GM21526 (cell line): ENCODE measurements around the gene NKAIN2.
"Not testable (repeated sequence)": the region's sequence is repeated elsewhere in the genome, so short reads cannot be mapped to it uniquely, and the experiment has no call there.

ENCODE experiments used
- ATAC-seq: cut with Tn5 transposase; IDR thresholded peaks from one replicate; pipeline ENCODE4 v1.9.1; 2021; ENCODE audit warnings: moderate library complexity; ENCODE audit not compliant: unreplicated experiment, low FRiP score

NKAIN2 gene

DNA sequence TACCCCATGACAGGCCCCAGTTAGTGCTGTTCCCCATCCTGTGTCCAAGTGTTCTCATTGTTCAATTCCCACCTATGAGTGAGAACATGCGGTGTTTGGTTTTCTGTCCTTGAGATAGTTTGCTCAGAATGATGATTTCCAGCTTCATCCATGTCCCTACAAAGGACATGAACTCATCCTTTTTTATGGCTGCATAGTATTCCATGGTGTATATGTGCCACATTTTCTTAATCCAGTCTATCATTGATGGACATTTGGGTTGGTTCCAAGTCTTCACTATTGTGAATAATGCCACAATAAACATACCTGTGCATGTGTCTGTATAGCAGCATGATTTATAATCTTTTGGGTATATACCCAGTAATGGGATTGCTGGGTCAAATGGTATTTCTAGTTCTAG is 218.4 kb downstream of the NKAIN2 start:
- ATAC-seq: not testable (repeated sequence)

DNA sequence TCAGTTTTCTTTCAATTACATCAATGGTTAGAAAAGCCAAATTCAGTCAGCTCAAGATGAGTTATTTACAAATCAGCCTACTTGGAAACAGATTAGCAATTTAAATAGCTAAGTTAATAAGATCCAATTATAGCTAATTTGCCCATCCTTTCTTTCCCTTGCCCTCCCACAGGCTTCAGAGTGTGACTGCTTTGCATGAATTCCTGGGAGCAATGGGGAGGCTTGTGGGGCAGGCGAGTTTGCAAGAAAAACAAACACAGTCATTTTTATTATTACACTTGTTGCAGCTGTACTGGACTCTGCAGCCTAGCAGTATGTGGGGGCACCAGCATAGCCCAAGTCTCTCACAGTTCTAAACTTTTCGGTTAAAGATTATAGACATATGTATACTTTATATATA is 219.0 kb downstream of the NKAIN2 start:
- ATAC-seq: no peak

DNA sequence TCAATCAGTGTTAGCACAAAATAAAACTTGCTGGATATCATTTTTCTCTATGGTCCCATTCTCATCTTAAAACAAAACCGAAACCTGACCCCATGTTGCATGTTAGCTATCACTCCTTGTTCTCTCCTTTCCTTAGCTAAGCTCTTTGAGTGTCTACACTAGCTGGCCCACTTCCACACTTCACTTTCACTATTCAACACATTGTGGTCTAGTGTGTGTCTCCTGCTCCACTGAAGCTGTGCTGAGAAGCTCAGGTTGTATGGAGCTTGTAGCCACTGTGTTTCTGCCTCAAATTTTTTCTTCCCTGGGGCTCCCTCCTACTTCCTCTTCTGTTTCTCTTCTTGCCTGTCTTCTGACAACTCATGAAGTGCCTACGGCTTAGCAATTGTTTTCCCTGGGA is 223.0 kb downstream of the NKAIN2 start:
- no peak for ATAC-seq

DNA sequence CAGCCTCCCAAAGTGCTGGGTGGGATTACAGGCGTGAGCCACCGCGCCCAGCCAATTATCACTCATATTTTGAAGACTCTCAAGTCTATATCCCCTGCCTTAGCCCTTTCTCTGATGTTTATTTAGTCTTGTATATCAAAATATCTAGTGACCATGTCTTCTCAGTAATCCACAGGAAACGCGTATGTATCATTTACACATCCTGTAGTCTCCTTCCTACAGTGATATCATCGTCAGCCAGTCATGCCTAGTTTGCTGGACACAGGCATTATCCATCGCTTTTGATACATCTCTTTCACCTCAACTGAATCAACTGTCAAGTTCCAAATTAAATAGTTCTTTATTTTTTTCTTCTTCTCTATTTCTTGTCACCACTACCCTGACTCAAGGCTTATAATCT is 223.7 kb downstream of the NKAIN2 start:
- ATAC-seq: no peak

DNA sequence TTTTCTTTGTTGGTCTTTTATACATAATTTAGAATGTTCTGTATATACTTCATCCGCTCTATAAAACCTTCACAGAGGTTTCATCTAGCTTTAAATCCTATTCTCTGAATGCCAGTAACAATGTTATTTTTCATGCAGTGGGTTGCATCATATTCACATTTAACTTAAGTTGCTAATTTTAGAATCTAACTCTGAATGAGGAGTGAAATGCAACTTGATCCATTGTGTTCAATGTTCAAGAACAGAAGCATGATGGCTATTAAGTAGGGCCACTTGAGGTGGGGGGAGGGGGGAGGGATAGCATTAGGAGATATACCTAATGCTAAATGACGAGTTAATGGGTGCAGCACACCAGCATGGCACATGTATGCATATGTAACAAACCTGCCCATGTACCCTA is 224.5 kb downstream of the NKAIN2 start:
- no peak for ATAC-seq

DNA sequence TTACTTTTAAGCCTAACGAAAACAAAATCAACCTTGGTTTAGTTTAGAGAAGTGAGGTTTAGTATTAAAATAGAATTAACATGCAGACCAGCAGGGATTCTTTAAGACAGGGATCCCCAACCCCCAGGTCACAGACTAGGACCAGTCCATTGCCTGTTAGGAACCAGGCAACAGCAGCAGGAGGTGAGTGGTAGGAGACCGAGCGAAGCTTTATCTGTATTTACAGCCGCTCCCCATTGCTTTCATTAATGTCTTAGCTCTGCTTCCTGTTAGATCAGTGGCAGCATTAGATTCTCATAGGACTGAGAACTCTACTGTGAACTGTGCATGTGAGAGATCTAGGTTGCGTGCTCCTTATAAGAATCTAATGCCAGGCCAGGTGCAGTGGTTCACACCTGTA is 225.9 kb downstream of the NKAIN2 start:
- ATAC-seq: no peak

DNA sequence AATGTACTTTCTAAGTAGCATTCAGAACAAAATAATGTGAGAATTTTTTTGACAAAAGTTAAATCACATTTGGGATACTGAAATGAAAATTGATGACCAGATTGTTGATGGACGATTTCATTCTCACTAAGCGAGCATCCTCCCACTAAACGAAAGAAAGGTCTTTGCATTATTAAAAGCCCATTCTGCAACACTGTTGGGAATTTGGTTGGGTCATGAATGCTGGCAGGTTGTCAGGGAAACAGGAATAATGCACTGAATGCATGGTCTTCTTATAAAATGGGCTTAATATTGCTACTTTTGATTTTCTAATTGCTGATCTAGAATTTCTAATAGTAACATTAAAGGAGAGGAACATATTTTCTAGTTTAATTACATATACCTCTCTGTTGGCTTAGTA is 229.8 kb downstream of the NKAIN2 start:
- ATAC-seq: no peak

DNA sequence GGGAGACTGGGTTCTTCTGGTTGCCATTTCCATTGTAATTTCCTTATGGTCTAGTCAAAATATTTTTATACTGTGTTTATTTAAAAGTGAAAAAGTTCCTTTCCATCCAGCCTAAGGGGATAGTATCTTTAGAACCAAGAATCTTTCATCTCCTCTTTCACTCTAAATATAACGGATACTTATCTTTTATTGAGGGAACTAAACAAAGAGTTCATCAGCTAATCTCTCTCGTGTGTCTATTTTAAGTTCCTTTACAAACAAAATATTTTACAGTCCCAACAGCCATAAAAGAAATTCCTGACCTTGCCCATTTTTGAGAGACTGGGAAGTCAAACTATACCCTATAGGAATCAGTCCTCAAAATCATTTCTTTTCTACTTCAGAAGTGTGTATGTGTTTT is 232.7 kb downstream of the NKAIN2 start:
- no peak for ATAC-seq

DNA sequence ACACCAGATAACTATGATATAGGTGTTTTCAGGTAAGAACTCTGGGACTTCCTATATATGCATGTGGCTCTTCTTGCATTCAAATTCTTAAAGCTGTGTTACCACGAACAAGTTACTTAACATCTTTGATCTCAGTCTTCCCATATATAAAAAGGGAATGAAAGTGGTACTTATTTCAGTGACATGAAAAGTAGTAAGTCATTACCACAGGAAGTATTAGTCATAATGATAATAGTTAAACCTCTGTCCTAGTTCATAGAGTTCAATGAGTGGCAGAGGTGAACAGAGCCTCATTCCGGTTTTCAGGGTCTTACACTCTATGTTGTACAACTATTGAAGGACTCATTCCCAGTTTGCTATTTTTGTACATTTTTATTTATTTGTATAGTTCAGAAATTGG is 237.0 kb downstream of the NKAIN2 start:
- ATAC-seq: peak; percentile 88

DNA sequence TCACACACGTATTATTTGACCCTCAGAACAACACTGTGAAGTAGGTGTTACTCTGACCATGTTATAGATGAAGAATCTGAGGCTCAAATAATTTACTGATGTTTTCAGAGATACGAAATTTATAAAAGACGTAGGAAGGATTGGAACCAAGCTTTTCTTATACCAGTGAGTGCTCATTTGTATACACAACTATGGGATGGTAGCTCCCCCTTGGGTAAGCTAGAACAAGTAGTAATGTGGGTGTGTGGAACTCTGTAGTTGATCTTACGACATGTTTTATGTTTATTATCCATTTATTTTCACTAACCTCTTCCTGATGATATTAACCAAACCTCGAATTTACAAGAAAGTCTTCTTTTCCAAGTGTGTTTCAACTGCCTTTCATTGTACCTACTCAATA is 248.5 kb downstream of the NKAIN2 start:
- no peak for ATAC-seq

DNA sequence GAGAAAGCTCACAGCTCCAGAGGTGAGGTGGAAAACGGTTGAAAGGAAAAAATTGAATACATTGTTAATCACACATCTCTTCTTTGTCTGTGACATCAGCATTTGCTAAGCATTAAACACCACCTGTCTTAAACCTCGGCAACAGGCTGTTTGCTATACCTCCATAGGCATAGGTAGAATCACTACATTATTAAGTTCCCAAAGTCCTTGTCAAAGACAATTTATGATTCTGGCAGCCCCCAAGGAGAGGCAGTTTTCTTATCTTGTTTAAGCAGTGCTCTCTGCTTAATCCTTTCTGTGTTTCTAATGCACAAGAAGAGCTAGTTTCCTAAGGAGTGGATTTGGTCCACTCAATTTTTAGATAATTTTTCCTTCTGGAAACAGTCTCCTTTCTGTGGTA is 249.7 kb downstream of the NKAIN2 start:
- ATAC-seq: no peak

DNA sequence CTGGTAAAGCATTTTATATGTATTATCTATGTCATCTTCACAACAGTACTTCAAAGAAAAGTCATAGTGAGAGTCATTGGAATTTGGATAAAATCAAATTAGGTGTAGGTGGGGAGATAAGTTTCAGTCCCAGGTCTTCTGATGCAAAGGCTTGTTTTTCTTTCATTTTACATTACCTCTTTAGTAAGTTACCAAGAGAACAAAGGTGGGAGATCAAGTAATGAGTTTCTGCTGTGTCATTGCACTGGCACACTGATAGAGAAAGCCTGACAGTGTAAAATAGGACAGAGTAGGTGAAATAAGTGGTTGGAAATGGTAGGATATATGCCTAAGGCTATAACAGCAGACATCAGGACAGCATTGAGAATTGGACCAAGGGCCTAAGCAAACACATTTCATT is 250.4 kb downstream of the NKAIN2 start:
- no peak for ATAC-seq

DNA sequence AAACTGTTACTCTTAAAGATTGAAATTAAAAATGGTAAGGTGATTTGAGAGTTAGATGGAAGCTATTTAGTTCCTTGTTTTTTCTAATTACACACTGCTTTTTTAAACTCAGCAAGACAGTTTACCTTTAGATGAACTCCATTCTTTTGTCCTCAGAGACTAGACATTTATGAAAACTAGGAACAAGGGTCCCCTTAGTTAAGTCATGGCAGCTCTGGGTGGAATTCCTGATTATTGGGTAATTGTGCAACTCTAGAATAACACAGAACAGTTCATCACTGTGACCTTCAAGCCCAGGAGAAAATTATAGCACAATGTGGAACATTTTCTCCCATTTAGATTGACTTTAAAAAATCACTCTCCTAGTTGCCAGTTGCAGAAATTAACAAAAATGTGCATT is 251.7 kb downstream of the NKAIN2 start:
- ATAC-seq: no peak

DNA sequence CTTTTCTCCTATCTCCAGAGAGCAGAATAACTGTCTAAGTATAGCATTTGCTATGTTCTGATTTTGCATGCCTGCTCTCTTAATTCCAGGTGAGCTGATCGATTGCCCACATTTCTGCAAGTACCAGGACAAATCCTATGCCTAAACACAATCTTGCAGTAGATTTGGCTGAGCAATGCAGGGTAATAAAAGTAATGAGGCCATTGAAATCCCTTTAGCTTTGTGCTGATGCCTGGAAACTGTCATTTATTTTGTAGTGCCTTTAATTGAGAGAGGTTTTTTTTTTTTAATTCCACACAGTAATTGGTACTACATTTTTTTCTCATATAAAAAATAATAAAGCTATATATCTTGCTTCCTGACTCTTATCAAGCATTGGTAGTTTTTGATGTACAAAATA is 252.3 kb downstream of the NKAIN2 start:
- no peak for ATAC-seq

DNA sequence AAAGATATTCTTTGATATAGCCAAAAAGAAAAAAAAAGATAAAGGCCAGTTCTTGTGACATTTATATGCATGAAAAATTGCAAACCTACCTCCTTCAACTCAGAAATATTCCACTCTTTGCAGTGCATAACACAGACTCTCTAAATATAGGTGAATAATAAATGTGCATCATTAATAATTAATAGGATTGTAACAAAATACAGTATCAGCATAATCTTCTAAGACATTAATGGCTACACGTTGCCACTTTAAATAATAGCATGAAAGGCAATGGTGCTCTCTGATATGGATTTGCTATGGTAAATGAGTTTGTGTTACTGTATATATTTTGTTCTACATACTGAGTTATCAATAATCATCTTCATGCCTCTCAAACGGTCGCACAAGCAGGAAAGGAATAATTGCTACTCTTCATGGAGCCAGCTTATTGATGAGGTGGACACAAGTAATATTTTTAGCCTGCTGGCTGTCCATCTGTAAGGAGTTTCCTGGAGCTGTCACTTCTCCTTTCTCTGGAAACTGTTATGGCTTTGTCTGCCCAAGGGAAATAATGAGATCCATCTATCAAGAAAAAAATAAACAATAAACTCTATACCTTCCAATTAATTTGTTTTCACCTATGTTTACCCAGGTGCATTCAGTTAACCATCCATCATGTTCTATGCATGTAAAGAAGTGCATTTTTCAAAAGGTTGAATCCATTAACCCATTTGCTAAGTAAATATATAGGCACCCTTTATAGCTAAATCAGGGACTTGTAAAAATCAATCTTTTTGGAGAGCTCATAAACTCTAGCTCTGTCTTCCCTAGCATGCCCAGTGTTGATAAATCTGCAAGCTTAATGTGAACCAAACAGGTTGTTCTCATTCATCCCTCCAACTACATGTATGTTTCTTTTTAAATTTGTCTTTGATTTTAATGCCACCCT is 253.0 kb downstream of the NKAIN2 start:
- ATAC-seq: no peak

DNA sequence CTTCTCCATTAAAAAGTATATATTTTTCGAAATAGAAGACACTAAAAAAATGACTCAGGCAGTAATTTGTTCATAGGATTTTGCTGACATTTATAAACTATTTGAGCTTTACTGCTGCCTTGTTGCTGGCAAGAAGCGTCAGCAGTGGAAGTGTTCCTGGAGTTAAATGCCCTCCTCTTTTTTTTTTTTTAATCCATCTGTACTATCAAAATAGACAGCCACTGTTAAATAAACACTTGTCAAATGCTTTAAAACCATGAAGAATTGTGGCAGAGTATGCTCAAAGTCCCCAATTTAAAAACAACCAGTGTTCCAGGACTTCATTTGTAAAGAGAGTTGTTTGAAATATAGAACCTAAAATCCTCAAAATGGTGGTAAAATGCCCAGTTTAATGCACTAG is 253.8 kb downstream of the NKAIN2 start:
- no peak for ATAC-seq

DNA sequence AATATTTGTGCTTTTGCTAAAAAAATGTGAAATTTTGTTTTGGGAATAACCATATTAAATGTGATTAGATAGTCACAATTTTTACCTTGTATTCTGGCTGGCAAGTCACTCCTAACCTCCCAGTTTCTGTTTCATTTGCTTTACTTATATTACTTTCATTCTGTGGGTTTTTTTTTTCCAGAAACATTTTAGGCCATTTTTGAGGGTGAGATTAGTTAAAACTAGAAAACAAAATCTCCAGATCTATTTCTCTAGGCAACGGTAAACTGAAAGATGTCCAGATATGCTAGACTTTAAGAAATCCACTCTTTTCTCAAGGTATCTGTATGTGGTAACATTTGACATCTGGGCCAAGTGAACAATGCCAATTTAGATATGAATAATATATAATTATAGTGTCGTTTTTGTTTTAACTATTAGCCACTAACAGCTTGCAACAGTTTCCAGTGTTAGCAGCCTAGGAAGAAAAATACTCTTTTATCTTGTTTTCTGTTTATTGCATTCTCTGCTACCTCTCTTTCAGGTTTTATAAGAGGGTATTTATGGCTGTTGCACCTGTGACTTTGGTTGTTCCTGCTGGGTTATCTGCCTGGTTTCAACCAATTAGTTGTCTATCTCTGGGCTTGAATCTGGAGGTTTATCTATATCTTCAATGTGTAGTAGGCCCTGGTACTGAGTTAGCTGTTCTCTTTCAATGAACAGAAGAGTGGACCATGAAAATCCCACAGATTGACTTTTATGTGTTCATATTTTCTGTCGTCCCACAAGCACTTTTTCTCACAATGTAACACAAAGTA is 260.9 kb downstream of the NKAIN2 start:
- no peak for ATAC-seq

DNA sequence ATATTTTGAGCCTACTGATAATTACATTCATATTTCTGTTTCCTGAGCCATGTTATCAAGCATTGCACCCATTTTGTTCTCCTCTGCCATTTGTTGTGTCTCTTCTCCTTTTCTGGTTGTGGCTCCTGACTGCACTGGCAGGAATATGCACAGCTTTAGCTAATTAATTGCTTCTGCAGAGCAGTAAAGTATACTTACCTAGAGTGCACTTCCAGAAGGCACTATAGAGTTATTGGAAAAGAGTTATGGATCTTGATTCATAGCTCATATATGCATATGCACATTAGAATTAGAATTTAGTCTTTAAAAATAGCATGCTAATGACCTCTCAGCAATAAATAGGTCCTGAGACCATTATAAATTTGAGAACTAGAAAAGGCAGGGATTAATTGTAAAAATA is 262.6 kb downstream of the NKAIN2 start:
- ATAC-seq: no peak

DNA sequence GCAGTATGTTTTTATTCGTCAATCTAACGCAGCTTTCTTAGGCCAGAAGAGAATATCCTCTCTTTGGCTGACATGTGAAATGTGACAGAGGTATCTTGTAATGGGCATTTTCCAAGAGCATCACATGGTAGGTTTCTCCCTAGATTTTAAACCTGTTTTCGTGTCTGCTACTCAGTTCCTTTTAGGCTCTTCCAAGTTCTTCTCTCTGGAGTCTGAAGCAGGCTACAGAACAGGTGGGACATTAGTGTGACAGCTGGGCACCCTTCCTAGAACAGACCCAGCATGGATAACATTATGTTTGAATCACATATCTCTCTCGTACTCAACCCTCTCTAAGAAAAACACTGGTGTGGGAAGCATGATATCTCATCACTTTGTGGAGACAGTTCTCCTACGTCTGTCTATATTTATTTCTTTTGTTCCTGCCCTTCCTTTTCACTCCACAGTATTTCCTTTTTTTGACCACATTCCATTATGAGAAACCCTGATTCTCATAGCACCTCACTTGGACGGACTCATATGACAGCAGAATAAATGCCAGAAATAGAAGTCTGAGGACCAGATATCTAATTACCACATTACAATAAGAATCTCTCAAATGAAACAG is 263.4 kb downstream of the NKAIN2 start:
- ATAC-seq: no peak

DNA sequence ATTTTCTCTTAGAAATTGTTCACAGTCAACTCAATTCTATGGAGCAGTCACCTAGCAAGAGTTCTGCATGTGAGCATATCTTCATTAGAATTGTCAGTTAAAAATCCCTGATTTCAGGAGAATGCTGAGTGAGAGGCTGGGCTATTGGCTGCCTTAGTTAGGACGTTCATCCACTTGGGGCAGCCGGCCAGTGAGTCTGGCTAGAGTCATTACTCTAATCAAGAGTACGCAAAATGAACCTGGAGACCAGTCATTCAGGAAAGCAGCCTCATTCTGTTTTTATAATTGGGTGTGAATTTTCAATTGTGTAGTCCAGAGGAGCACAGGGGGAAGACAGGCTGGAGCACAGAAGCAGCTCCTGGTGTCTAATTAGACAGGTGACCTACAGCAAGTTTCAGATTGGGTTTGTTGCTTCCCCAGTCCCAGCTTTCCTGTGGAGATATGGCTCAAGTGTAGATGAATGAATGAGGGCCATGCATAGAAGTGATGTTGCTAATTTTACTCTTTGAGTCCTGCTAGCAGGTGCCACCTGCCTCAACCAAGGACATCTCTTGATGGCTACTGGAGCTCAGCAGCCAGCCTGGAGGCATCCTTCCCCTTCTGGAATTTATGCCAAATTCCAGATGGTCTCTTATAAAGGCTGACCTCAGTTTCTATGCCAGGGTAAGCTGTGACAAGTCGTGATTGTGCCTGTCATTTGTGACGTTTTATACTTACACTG is 265.7 kb downstream of the NKAIN2 start:
- no peak for ATAC-seq

DNA sequence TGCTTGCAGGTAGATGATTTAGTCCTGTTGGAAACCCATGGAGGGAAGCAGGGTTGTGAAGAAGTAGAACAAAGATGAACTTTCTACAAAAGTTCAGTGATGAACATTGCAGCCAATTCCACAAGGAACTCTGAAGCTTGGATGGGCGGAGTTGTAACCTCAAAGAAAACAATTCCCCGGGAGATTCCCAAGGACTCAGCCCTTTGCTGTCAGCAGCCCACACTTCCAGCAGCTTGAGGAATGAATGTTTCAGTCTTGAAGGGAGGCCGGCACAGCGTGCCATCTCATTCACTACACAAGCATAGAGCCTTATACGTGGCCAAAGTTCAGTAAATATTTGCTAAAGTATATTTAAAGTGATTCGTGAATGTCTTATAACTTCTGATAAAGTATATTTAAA is 269.4 kb downstream of the NKAIN2 start:
- no peak for ATAC-seq
